Epithelial cell of proximal tubule (primary cell): ENCODE measurements around the gene LBHD1. TPM values are rescaled to one million over a fixed set of nuclear protein-coding genes. Genes with fewer than 3 reads are reported as not detected.
"Not testable (repeated sequence)": the region's sequence is repeated elsewhere in the genome, so short reads cannot be mapped to it uniquely, and the experiment has no call there.

Source experiments
- DNase-seq: peaks from one replicate; pipeline ENCODE4 v3.0.0-alpha.2; 2011; ENCODE audit warnings: low read depth
- H3K4me3 ChIP-seq: 2 replicates; pipeline ENCODE4 v1.5.1; 2011; ENCODE audit warnings: low read depth, mild to moderate bottlenecking, low read length
- total RNA-seq: library from RNA; depleted of rRNA; stranded (reverse); fragments of >200 nt; gene quantifications from 2 replicates; pipeline ENCODE4 v1.2.3, GENCODE V29; 2015
- TF ChIP-seq, protein P1 (sequence below): conservative IDR thresholded peaks from 2 replicates; pipeline ENCODE4 v1.5.1; 2012; ENCODE audit warnings: low read depth, mild to moderate bottlenecking, low read length

The LBHD1 gene
- total RNA-seq, 1 donor from 2014 or later = 2.2 TPM

DNA sequence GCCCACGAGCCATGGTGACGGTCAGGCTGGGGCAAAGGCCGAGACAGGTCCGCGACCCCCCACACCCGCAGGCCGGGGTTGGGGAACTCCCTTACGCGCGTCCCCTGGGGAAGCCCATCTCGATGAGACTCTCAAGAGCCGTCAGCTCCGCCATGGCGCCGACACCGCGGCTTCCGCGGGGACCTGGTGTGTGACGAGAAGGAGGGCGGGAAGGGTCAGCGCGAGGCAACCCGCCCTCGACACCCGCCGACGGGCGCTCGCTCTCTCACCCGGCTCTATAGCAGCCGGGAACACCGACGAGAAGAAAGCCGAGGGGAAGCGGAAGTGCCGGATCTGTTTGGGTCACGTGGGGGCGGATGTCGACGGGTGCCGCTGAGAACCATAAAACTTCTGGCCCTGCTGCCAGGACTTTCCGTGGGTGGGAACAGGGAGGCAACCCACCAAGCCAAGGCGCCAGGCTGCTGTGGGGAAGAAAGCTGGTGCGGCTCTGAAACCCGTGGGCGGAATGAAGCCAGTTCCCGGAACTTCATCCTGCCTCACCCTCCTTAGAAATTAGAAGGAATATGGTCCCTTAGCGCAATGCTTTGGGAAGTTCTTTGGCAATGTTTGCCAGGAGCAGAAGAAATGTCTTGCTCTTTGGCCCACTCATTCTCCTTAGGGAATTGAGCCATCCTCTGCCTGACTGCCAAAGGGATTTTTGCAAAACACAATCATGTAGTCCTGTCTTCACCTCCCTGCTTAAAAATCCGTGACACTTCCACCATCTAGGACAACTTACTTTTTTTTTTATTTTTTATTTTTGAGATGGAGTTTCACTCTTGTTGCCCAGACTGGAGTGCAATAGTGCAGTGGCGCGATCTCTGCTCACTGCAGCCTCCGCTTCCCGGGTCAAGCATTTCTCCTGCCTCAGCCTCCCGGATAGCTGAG is 7.0 kb upstream of the LBHD1 start, which contains the start of gene UBXN1:
Gene UBXN1, minus strand, starts transcription at position 304 of the 927 bp plus-strand sequence. Its CDS starts 150 bp downstream, at position 154.
- H3K4me3 ChIP-seq = peak within 1 kb of the TSS; percentile 99
- no peak for DNase-seq
- TF ChIP-seq, protein P1, sequence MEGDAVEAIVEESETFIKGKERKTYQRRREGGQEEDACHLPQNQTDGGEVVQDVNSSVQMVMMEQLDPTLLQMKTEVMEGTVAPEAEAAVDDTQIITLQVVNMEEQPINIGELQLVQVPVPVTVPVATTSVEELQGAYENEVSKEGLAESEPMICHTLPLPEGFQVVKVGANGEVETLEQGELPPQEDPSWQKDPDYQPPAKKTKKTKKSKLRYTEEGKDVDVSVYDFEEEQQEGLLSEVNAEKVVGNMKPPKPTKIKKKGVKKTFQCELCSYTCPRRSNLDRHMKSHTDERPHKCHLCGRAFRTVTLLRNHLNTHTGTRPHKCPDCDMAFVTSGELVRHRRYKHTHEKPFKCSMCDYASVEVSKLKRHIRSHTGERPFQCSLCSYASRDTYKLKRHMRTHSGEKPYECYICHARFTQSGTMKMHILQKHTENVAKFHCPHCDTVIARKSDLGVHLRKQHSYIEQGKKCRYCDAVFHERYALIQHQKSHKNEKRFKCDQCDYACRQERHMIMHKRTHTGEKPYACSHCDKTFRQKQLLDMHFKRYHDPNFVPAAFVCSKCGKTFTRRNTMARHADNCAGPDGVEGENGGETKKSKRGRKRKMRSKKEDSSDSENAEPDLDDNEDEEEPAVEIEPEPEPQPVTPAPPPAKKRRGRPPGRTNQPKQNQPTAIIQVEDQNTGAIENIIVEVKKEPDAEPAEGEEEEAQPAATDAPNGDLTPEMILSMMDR = no peak

DNA sequence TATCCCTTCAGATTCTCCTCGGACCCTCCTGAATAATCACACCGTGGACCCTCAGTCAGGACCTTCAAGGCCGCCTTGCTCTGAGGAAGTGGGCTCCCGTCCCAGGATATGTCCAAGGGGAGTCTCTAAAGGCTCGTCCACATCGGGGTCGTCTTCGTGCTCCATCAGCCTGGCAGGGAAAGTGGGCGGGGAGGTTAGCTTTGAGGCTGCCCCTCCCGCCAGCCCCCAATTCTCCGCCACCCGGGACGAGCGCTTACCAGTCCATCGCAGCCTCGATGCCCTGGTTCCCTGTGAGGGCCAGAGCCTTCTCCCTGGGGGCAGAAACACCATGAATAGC is 6.3 kb upstream of the LBHD1 start:
- TF ChIP-seq, protein P1 = no peak
- H3K4me3 ChIP-seq = peak overlapping the region; percentile 99
- DNase-seq = no peak

DNA sequence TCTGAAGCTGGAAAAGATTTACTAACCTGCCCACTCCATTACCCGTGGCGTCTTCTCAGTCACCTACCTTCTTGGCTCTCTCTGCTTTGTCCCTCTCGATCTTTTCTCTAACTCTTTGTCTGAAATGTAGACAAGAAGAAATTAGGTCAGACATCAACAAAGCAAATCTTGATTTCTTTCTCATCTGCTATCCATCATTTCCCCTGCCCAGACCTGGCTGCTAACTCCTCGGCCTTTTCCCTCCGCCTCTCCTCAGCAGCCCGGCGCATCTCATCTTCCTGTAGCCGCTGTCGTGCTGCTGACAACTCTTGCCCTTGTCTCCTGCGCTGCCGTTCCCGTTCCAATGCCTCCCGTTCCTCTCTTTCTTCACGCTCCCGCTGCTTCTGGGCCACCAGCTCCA is 5.6 kb upstream of the LBHD1 start:
- TF ChIP-seq, protein P1 = no peak
- no peak for DNase-seq
- peak overlapping the region; percentile 99 for H3K4me3 ChIP-seq

DNA sequence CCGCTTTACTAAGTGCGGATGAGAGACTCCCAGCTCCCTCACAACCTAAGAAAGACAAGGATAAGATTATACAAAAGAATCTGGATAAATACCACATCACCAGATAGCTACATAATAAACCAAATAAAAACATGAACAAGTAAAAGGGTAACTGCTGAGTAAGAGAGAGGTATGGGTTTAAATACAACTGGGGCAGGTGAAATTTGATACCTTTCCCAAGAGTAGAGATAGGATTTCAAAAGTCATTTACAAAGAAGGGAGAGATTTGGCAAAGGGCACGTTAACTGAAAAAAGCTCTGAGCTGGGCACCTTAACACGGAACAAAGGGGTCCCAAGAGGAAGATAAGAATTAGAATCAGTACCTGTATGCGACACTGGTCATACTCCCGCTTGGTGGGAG is 5.1 kb upstream of the LBHD1 start:
- no peak overlapping the region for H3K4me3 ChIP-seq
- no peak for DNase-seq

DNA sequence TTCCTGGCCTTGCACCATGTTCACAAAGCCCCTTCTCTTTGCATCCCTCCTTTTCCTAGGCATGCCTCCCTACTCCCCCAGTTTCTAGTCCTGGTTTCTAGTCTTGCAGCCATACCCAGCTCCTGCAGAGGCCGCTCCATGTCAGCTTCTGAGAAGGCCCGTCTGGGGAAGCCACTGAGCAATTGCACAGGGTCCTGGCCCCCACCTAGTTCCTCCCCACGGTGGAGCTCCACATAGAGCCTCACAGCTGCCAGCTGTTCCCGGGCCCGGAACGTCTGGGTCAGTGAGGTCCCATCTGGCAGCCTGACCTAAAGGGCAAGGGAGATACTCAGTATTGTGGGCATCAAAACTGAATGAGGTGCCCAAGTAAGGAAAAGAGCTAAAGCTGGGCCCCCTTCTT is 4.6 kb upstream of the LBHD1 start:
- no peak for DNase-seq
- TF ChIP-seq, protein P1 = peak; percentile 21
- H3K4me3 ChIP-seq = no peak overlapping the region

More for the DNA sequence above, 5.1 kb upstream of the LBHD1 start:
- TF ChIP-seq, protein P1 = no peak

DNA sequence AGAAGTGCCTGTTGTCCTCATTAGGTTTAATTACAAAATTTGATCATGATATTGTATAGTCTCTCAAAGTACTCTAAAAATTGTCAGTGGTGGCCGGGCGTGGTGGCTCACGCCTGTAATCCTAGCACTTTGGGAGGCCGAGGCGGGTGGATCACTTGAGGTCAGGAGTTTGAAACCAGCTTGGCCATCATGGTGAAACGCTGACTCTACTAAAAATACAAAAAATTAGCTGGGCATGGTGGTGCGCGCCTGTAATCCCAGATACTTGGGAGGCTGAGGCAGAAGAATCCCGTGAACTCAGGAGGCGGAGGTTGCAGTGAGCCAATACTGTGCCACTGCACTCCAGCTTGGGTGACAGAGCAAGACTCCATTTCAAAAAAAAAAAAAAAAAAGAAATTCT is 3.3 kb upstream of the LBHD1 start:
- not testable (repeated sequence) for H3K4me3 ChIP-seq, DNase-seq

DNA sequence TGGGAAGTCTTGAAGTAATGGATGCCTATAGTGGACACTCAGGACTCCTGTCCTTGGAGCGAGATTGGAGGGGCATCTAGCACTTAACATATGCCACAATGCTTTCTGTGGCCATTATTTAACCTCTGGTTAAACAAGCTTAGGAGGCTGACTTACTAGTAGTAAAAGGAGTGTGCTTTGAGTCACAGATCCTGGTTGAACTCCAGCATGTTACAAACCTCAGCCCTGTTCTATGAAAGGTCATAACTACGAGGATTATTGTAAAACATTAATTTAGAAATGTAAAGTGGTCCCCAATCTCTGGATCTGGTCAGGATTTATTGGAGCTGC is 1.1 kb upstream of the LBHD1 start:
- H3K4me3 ChIP-seq = no peak overlapping the region
- TF ChIP-seq, protein P1 = no peak
- DNase-seq = no peak
